ENCODE data around the gene SLC16A3. TPM values are rescaled to one million over a fixed set of nuclear protein-coding genes. Genes with fewer than 3 reads are reported as not detected.
A peak's percentile ranks its signal among the peaks of the same experiment; 100 is the strongest.

Gene SLC16A3
- polyA plus RNA-seq, 1 donor (not counting 4 experiments of a cell fraction or from before 2014, with no cell fraction given), result 35.7 TPM

GRCh38 chr17:82217120-82217529 is 11.7 kb upstream of the SLC16A3 start:
- FAIRE-seq (no peak), DNase-seq (ENCODE audit: low read depth, low spot score) (no peak)
- TF ChIP-seq CTCF (optimal IDR thresholded peaks at IDR 0.05 in 1 of 3, IDR thresholded peaks at IDR 0.05 in 1 of 3, conservative IDR thresholded peaks at IDR 0.05 in 1 of 3; ENCODE audit: extremely low read depth in 1 of 3, insufficient read depth in 2 of 3, low read length in 3 of 3), result no peak
- TF ChIP-seq EZH2 (IDR thresholded peaks at IDR 0.05; ENCODE audit: low read length), result no peak
- peak overlapping the region; percentile 69 for H3K9ac ChIP-seq (ENCODE audit: control insufficient read depth, extremely low read depth, insufficient read depth, low read length)
- H3K27ac ChIP-seq (ENCODE audit: control insufficient read depth, insufficient read depth, low read length), result peak overlapping the region; percentile 78
- H4K20me1 ChIP-seq (ENCODE audit: control insufficient read depth, extremely low read depth, insufficient read depth, low read length), result no peaks in the 10 kb centered on the region
- peaks cover 35% of the 10 kb centered on the region for H3K4me1 ChIP-seq (ENCODE audit: control insufficient read depth, extremely low read depth, insufficient read depth, low read length)
- H3K4me2 ChIP-seq (ENCODE audit: control insufficient read depth, extremely low read depth, insufficient read depth, low read depth, low read length), result peak overlapping the region; percentile 78
- no peak overlapping the region for H3K4me3 ChIP-seq (ENCODE audit: control insufficient read depth in 2 of 3, extremely low read depth in 1 of 3, insufficient read depth in 2 of 3, low read depth in 1 of 3, low read length in 3 of 3)
- no peaks in the 10 kb centered on the region for H3K9me1 ChIP-seq (ENCODE audit: control insufficient read depth, extremely low read depth, insufficient read depth, low read length)
- no peaks in the 10 kb centered on the region for H3K9me3 ChIP-seq (ENCODE audit: control insufficient read depth, low read depth, low read length)
- peak overlapping the region; percentile 40 for H2AFZ ChIP-seq (ENCODE audit: control insufficient read depth, low read length)
- dilution Hi-C loops (cut with MboI; ENCODE audit: extremely low pct_ligation_motif_present, low sequenced_read_pairs), result no loop called here
- no peaks in the 10 kb centered on the region for H3K79me2 ChIP-seq (ENCODE audit: control insufficient read depth, insufficient read depth, low read length)
- no peaks in the 10 kb centered on the region for H3K27me3 ChIP-seq (ENCODE audit: control insufficient read depth, extremely low read depth, insufficient read depth, low read length)
- no peaks in the 10 kb centered on the region for H3K36me3 ChIP-seq (ENCODE audit: control insufficient read depth in 2 of 2, extremely low read depth in 1 of 2, insufficient read depth in 2 of 2, low read length in 2 of 2)

GRCh38 chr17:82217530-82218204 is 11.2 kb upstream of the SLC16A3 start:
- FAIRE-seq, result no peak
- dilution Hi-C loops (cut with MboI; ENCODE audit: extremely low pct_ligation_motif_present, low sequenced_read_pairs), result no loop called here

More at GRCh38 chr17:82217530-82218204, 11.2 kb upstream of the SLC16A3 start:
- Histone ChIP-seq H3K27me3 (ENCODE audit: control insufficient read depth, extremely low read depth, insufficient read depth, low read length) (no peaks in the 10 kb centered on the region), H3K4me3 (ENCODE audit: control insufficient read depth in 2 of 3, extremely low read depth in 1 of 3, insufficient read depth in 2 of 3, low read depth in 1 of 3, low read length in 3 of 3) (no peak overlapping the region), H4K20me1 (ENCODE audit: control insufficient read depth, extremely low read depth, insufficient read depth, low read length) (no peaks in the 10 kb centered on the region), H3K9me1 (ENCODE audit: control insufficient read depth, extremely low read depth, insufficient read depth, low read length) (no peaks in the 10 kb centered on the region), H3K4me2 (ENCODE audit: control insufficient read depth, extremely low read depth, insufficient read depth, low read depth, low read length) (peak overlapping the region; percentile 78), H3K9ac (ENCODE audit: control insufficient read depth, extremely low read depth, insufficient read depth, low read length) (no peak overlapping the region), H2AFZ (ENCODE audit: control insufficient read depth, low read length) (no peak overlapping the region), H3K79me2 (ENCODE audit: control insufficient read depth, insufficient read depth, low read length) (no peaks in the 10 kb centered on the region), H3K36me3 (ENCODE audit: control insufficient read depth in 2 of 2, extremely low read depth in 1 of 2, insufficient read depth in 2 of 2, low read length in 2 of 2) (no peaks in the 10 kb centered on the region), H3K27ac (ENCODE audit: control insufficient read depth, insufficient read depth, low read length) (peak overlapping the region; percentile 78), H3K4me1 (ENCODE audit: control insufficient read depth, extremely low read depth, insufficient read depth, low read length) (peaks cover 35% of the 10 kb centered on the region), H3K9me3 (ENCODE audit: control insufficient read depth, low read depth, low read length) (no peaks in the 10 kb centered on the region)
- DNase-seq (ENCODE audit: low read depth, low spot score), result no peak
- TF ChIP-seq EZH2 (IDR thresholded peaks at IDR 0.05; ENCODE audit: low read length) (no peak), CTCF (optimal IDR thresholded peaks at IDR 0.05 in 1 of 3, IDR thresholded peaks at IDR 0.05 in 1 of 3, conservative IDR thresholded peaks at IDR 0.05 in 1 of 3; ENCODE audit: extremely low read depth in 1 of 3, insufficient read depth in 2 of 3, low read length in 3 of 3) (no peak)

All from keratinocyte (primary cell).